Hindlimb muscle (tissue), 1 donor: ENCODE measurements around the gene ZCWPW1. TPM values are rescaled to one million over a fixed set of nuclear protein-coding genes. Genes with fewer than 3 reads are reported as not detected.
"Not testable (repeated sequence)": the region's sequence is repeated elsewhere in the genome, so short reads cannot be mapped to it uniquely, and the experiment has no call there.

ENCODE experiments used
- DNase-seq: peaks from one replicate; pipeline ENCODE4 v3.0.0-alpha.2; 2013
- polyA plus RNA-seq: library from polyadenylated mRNA; unstranded; fragments of 120-200 nt; gene quantifications from one replicate; pipeline ENCODE4 v1.2.1, GENCODE V29; 2013; ENCODE audit not compliant: insufficient read length

Gene ZCWPW1
- polyA plus RNA-seq, 1 donor: 7.1 TPM

DNA sequence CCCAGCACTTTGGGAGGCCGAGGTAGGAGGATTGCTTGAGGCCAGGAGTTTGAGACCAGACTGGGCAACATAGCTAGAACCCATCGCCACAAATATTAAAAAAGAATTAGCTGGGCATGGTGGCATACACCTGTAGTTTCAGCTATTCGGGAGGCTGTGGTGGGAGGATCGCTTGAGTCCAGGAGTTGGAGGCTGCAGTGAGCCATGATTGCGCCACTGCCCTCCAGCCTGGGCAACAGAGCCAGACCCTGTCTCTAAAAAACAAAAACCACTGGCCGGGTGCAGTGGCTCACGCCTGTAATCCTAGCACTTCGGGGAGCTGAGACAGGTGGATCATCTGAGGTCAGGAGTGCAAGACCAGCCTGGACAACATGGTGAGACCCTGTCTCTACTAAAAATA lies 25.4 kb upstream of the ZCWPW1 start:
- not testable (repeated sequence) for DNase-seq

DNA sequence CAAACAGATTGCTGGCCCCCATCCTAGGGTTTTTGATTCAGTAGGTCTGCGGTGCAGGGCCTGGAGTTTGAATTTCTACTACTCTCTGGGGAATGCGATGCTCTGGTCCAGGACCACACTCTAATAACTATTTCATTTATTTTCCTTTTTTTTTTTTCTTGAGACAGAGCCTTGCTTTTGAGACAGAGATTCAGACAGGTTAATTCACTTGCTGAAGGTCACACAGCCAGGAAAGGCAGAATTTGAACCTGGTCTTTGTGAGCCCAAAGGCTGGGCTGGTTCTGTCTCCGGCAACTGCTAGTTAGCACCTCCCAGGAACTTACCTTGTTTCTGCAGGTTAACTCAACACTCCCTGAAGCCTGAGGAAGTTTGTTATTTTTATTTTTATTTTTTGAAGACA lies 24.0 kb upstream of the ZCWPW1 start:
- no peak for DNase-seq

- DNase-seq: no peak
Measured at GRCh38 chr7:100449190-100449795, 20.8 kb upstream of the ZCWPW1 start.

- not testable (repeated sequence) for DNase-seq
Measured at GRCh38 chr7:100447363-100447762, 18.9 kb upstream of the ZCWPW1 start.

DNA sequence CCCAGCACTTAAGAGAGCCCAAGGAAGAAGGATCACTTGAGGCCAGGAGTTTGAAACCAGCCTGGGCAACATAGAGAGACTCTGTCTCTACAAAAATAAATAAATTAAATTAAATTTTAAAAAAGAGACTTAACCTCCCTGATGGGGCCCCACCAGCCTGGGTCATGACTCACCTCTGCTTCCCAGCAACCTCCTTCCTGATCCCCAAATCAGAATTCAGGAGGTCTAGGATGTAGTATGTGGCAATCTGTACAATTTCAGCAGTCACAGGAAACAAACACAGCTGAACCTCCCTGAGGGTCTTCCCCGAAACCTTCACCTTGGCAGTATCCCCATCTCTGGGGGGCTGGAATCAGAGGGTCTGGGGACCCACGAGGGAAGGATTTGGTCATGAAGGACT lies 17.5 kb upstream of the ZCWPW1 start:
- no peak for DNase-seq

DNA sequence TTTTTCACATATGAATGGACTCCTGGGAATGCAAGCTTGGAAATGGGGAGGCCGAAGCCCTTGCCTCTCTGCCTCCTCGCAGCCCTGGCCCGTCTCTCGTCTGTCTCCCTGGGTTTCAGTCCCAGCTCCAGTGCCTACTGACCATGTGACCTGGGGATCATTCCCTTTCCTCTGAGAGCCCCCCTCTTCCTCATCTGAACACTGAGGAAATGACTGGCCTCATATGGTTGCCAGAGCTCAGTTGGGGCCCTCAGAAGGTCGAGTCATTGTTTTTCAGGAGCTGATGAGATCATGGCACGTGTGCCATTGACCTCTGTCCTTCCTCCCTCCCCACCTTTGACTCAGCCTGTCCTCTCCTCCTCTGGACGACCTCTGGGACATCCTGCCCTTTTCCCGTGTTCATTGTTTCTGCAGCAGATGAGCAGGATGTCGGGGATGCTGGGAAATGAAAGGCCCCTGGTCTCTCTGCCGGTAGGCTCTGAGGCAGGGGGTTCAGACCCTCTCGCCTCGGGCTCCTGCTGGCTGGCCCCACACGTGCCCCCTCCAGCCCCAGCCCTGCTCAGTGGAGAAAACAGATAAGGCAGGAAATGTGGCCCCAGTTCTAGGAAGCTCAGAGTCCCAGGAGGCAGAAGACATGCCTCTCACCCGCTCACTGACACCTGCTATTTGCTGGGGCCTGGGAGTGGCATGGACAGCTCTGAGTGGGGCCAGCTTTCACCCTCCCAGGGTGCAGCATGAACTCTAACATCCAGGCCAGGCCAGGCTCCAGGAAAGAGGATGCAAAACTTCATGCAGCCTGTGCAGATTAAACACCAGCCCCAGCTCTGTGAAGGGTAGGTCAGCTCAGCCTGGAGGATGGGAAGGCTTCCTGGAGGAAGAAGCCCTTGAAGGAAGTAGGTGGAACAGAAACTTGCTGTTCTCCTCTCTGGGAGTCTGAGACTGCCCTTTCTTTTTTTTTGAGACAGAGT lies 16.1 kb upstream of the ZCWPW1 start:
- no peak for DNase-seq

GRCh38 chr7:100443096-100443840 lies 14.8 kb upstream of the ZCWPW1 start:
- no peak for DNase-seq

DNA sequence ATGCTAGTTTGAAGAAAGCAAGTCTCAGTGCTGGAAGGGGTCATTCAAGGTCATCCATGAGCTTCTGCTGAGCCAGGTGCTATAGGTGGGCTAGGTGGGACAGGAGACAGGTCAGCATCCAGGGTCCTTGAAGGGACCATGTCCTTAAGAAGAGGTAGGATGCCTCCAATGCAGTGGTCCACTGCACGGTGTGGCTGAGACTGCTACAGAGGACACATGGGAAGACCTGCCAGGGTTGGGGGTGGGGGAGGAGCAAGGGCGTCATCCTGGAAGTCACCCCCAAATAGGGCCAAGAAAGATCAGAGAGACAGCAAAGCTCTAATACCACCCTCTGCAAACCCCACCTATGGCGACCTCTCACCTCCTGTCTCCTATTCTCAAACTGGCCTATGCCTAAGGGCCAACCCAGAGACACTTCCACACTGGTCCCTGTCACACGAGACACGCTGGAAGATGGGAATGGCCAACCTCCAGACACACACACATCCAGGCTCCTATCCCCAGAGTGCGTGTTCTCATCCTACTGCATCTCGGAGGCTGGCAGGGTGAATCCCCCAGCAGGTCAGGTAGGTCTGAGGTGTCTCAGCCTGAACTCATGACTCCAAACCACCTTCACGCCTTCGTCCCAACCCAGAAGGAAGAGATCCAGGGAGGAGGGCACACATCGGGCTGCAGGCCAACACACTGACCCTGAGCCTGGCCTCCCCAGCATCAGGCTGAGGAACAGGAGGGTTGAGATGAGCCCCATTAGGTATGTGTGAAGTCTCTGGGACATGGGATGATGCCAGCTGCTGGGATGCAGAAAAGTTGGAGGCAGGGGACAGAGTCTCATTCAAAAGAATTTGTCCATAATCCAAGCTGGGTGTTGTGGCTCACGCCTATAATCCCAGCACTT lies 13.4 kb upstream of the ZCWPW1 start:
- DNase-seq: no peak

- not testable (repeated sequence) for DNase-seq
Measured at GRCh38 chr7:100439244-100439643, 10.7 kb upstream of the ZCWPW1 start.

DNA sequence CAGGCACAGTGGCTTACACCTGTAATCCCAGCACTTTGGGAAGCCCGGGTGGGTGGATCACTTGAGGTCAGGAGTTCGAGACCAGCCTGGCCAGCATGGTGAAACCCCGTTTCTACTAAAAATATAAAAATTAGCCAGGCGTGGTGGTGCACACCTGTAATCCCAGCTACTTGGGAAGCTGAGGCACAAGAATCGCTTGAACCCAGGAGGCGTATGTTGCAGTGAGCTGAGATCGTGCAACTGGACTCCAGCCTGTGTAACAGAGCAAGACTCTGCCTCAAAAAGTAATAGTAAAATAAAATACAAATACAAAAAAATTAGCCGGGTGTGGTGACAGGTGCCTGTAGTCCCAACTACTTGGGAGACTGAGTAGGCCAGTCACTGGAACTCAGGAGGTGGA lies 10.2 kb upstream of the ZCWPW1 start:
- not testable (repeated sequence) for DNase-seq

GRCh38 chr7:100438172-100438571 lies 9.7 kb upstream of the ZCWPW1 start:
- no peak for DNase-seq

DNA sequence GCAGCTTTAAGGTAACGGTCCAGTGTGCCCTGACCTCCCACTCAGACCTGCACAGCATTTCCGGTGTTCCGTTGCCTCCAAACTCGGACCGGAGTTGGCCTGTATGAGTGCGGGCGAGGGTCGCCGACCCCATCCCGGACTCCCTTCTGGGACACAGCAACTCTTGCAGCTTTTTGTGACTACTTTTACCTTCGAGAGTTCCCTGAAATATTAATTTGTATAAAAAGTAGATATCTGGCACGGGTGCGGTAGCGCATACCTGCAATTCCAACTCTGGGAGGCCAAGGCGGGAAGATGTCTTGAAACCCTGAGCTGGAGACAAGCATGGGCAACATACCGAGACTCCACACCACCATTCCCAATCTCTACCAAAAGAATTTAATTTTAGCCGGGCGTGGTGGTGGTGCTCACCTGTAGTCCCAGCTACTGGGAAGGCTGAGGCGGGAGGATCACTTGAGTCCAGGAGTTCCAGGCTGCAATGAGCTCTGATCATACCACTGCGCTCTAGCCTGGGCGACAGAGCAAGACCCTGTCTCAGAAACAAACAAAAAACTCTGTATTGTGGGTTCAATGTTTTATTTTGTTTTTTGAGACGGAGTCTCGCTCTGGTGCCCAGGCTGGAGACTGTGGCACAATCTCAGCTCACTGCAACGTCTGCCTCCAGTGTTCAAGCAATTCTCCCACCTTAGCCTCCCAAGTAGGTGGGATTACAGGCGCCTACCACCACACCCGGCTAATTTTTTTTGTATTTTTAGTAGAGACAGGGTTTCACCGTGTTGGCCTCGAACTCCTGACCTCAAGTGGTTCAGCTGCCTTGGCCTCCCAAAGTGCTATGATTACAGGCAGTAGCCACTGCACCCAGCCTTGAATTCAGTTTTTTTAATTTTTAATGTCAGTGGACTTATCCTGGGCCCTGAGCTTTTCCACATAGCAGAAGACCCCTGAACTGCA lies 8.9 kb upstream of the ZCWPW1 start:
- no peak for DNase-seq

DNA sequence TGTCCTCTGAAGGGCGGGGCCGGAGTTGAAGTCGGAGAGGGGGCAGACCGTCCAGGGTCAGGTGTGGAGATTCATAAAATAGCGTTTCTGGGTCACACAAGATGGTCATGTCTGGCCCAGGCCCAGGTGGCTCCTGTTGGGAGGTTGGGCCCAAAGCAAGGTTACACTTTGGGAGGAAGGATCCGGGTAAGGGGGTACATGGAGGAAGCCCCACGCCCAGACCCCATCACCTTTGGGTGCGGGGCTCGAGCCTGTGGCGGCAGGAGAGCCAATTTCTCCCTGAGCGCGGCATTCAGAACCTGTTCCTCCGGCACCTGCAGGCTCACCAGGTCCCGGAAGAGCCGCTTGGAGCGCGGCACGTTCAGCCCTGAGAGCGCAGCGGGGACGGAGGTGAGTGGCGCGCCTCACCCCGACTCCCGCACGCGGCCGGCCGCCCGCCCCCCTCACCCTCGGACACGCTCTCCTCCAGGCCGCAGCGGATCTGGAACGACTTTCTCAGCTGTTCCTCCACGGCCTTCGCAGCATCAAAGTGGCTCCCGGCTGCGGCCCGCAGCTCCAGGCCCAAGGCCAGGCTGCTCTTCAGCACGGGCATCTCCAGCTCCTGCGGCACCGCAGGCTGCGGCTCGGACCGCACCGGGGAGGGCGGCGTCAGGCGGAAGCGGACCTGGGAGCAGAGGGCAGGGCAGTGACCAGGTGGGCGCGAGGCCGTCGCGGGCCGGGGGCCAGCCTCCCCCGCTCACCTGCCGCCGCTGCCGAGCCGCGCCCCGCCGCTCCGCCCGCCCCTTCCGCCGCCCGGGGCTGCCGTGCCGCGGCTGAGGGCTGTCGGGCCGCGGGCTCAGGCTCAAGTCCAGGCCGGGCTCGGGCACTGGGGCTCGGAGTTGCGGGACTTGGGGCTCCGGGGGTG lies 7.2 kb upstream of the ZCWPW1 start:
- DNase-seq: no peak

DNA sequence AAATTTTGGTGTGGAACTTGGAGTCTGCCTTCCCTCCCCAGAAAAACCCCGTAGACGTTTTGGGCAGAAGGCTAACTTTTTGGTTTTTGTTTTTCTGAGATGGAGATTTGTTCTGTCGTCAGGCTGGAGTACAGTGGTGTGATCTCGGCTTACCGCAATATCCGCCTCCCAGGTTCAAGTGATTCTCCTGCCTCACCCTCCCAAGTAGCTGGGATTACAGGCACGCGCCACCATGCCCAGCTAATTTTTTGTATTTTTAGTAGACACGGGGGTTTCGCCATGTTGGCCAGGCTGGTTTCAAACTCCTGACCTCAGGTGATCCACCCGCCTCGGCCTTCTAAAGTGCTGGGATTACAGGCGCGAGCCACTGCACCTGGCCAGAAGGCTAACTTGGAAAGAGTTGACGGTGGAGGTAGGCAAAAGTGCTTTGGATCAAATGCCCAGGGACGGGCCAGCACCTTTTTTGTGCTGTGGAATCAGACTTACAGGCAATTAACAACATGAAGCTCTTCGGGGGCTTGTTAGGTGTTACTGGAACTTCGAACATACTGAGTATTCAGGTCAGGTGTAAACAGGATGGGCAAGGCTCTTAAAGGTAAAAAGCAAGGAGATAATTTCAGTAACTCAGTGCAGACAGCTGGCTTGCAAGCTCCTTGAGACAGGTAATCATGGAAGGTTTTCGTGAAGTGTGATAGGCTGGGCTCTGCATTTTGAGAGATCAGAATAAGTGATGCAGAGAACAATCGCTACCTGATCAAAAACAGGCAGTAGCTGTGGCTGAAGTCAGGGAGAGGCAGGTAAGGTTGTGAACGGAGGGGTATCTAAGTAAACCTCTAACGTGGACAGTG lies 6.0 kb upstream of the ZCWPW1 start:
- DNase-seq: no peak

GRCh38 chr7:100433592-100434296 lies 5.2 kb upstream of the ZCWPW1 start:
- DNase-seq: no peak

- DNase-seq: no peak
Measured at GRCh38 chr7:100433276-100433591, 4.7 kb upstream of the ZCWPW1 start.

GRCh38 chr7:100432621-100433275 lies 4.2 kb upstream of the ZCWPW1 start:
- no peak for DNase-seq

DNA sequence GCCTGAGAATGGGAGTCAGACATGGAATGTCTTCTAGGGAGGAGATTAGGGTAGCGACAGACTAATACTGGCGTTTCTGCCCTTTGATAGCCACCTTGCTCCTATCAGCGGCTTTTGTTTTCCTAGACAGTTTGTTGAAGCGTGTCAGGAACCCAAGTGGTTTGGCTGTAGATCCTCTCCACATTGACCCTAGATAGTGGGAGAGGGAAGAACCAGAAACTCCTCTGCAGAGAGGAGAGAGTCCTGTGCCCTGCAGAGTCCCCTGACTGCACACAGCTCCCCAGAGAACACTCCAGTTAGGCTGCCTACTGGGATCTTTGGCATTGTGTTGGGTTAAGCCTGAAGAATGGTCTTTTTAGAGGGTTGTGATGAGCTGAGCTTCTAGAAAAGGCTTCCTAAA lies 3.5 kb upstream of the ZCWPW1 start:
- DNase-seq: no peak
